Measurements from ENCODE around the gene KNCN.

KNCN gene

GRCh38 chr1:46536527-46536926 is 14.9 kb downstream of the KNCN start:
- FAIRE-seq: no peak
- TF ChIP-seq SPI1 (IDR thresholded peaks at IDR 0.05; ENCODE audit: low read depth, low read length) (no peak), POU2F2 (IDR thresholded peaks at IDR 0.05; ENCODE audit: low read depth, low read length) (no peak), POLR2A (IDR thresholded peaks at IDR 0.05; ENCODE audit: low read depth, low read length) (no peak)
- no peak for DNase-seq (ENCODE audit: insufficient read length, low spot score)

DNA sequence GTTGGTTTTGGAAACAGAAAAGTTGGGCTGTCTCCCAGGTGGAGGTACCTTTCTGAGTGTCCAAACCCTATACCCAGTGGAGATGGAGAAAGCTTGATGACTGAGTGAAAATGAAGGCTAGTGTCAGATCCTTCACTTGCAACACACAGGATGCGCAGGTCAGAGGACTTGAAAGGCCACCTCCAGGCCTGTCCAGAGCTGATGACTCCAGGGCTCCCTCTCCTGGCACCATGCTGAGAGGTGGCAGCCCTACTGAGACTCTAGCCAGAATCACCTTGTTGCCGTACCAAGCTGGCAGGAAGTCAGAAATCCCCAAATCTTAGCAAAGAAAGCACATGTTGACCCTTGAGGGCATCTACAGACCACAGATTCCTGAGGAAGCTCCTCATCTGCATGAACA is 16.4 kb downstream of the KNCN start:
- FAIRE-seq (peak; percentile 43), DNase-seq (ENCODE audit: insufficient read length, low spot score) (no peak)
- TF ChIP-seq TAF1 (IDR thresholded peaks at IDR 0.05; ENCODE audit: low read depth, low read length) (no peak), POU2F2 (IDR thresholded peaks at IDR 0.05; ENCODE audit: low read depth, low read length) (no peak), POLR2AphosphoS5 (IDR thresholded peaks at IDR 0.05; ENCODE audit: low read depth, low read length) (no peak), PAX5 (IDR thresholded peaks at IDR 0.05; ENCODE audit: insufficient read depth, low read length, severe bottlenecking) (no peak), POLR2A (IDR thresholded peaks at IDR 0.05; ENCODE audit: low read depth, low read length) (no peak), SPI1 (IDR thresholded peaks at IDR 0.05; ENCODE audit: low read depth, low read length) (no peak)

GRCh38 chr1:46533179-46533864 is 18.1 kb downstream of the KNCN start:
- TF ChIP-seq PAX5 (IDR thresholded peaks at IDR 0.05; ENCODE audit: insufficient read depth, low read length, severe bottlenecking): no peak
- TF ChIP-seq POLR2AphosphoS5 (IDR thresholded peaks at IDR 0.05; ENCODE audit: low read depth, low read length): no peak
- no peak for TF ChIP-seq SPI1 (IDR thresholded peaks at IDR 0.05; ENCODE audit: low read depth, low read length)
- no peak for TF ChIP-seq POU2F2 (IDR thresholded peaks at IDR 0.05; ENCODE audit: low read depth, low read length)
- TF ChIP-seq POLR2A (IDR thresholded peaks at IDR 0.05; ENCODE audit: low read depth, low read length): no peak
- no peak for TF ChIP-seq TAF1 (IDR thresholded peaks at IDR 0.05; ENCODE audit: low read depth, low read length)
- peak; percentile 79 for FAIRE-seq
- DNase-seq (ENCODE audit: insufficient read length, low spot score): peak; percentile 48

DNA sequence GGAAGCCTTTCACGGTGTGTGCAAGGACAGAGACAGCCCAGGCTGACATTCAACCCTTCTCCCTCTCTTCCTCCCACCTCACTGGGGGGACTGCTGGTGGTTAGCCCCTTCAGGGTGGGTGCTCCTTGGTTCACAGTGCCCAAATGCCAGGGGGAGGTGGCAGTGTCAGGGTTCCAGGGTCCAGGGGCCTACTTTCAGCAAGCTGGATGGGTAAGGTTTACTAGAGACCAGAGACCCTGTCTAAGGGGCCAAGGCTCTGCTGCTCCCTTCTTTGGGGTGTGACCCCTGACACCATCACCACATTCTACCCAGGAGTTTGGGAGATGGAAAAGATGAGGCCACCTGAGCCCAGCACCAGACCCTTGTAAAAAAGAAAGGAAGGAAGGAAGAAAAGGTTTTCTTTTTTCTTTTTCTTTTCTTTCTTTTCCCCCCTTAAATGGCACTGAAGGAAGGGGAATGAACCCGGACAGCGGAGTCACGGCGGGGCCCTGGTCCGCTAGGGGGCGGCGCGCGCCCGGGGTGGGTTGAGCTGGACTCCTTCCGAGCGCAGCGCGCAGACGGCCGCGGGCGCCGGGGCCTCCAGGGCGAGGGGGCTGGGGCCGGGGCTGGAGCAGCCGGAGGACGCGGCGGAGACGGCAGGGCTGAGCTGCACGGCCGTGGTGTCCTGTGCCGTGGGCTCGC is 18.8 kb downstream of the KNCN start:
- peak; percentile 40 for FAIRE-seq
- TF ChIP-seq POLR2A (IDR thresholded peaks at IDR 0.05; ENCODE audit: low read depth, low read length): no peak
- TF ChIP-seq POLR2AphosphoS5 (IDR thresholded peaks at IDR 0.05; ENCODE audit: low read depth, low read length): no peak
- TF ChIP-seq POU2F2 (IDR thresholded peaks at IDR 0.05; ENCODE audit: low read depth, low read length): no peak
- no peak for TF ChIP-seq TAF1 (IDR thresholded peaks at IDR 0.05; ENCODE audit: low read depth, low read length)
- no peak for TF ChIP-seq PAX5 (IDR thresholded peaks at IDR 0.05; ENCODE audit: insufficient read depth, low read length, severe bottlenecking)
- TF ChIP-seq SPI1 (IDR thresholded peaks at IDR 0.05; ENCODE audit: low read depth, low read length): no peak

DNA sequence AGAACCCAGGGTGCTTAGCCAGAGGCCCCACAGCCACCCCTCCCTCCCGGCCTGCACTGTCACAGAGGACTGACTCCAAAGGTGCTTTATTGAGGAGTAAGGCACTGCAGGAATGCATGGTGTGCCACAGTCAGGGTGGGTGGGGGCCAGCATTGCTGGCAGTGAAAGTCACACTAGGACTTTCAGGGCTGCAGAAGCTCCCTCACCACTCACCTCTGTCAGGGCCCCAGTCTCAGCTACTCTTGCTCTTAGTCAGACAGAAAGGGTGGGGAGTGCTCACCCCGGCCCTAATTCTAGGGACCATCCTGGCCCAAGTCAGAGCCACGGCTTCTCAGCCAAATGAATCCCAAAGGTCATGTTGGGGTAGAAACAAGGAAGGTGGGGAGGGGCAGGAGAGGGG is 19.4 kb downstream of the KNCN start:
- FAIRE-seq (no peak), DNase-seq (ENCODE audit: insufficient read length, low spot score) (no peak)
- no peak for TF ChIP-seq POLR2A (IDR thresholded peaks at IDR 0.05; ENCODE audit: low read depth, low read length)
- TF ChIP-seq POLR2AphosphoS5 (IDR thresholded peaks at IDR 0.05; ENCODE audit: low read depth, low read length): no peak
- TF ChIP-seq SPI1 (IDR thresholded peaks at IDR 0.05; ENCODE audit: low read depth, low read length): no peak
- no peak for TF ChIP-seq POU2F2 (IDR thresholded peaks at IDR 0.05; ENCODE audit: low read depth, low read length)
- TF ChIP-seq TAF1 (IDR thresholded peaks at IDR 0.05; ENCODE audit: low read depth, low read length): no peak
- TF ChIP-seq PAX5 (IDR thresholded peaks at IDR 0.05; ENCODE audit: insufficient read depth, low read length, severe bottlenecking): no peak

More for the DNA sequence above, 18.8 kb downstream of the KNCN start:
- peak; percentile 75 for DNase-seq (ENCODE audit: insufficient read length, low spot score)

DNA sequence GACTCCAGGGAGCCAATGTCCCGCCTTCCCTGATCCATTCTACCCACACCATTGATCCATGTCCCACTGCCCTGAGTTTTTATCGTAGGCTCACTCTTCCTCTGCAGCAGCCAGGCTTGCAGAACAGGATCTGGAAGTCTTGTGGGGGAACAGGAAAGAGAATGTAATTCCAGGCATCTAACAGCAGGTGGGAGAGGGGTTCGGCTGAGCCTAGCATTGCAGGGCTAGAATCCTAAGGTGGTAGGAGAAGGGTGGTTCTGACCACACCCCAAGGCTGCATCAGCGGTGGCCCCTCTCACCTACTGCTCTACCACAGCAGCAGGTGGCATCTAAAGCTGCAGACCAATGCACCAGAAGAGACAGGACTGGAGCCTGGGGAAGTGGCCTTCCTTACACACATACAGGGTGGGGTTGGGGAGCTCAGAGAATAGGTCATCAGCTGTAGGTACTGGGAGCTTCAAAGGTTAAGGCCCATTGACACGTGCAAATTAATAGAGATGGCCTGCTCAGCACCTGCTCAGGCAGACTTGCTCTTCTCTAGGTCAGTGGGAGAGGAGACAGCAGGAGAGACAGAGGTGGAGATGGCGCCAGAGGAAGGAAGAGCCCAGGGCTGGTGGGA is 20.5 kb downstream of the KNCN start:
- FAIRE-seq (no peak), DNase-seq (ENCODE audit: insufficient read length, low spot score) (no peak)
- TF ChIP-seq POU2F2 (IDR thresholded peaks at IDR 0.05; ENCODE audit: low read depth, low read length) (no peak), TAF1 (IDR thresholded peaks at IDR 0.05; ENCODE audit: low read depth, low read length) (no peak), POLR2A (IDR thresholded peaks at IDR 0.05; ENCODE audit: low read depth, low read length) (no peak), POLR2AphosphoS5 (IDR thresholded peaks at IDR 0.05; ENCODE audit: low read depth, low read length) (no peak), SPI1 (IDR thresholded peaks at IDR 0.05; ENCODE audit: low read depth, low read length) (no peak), PAX5 (IDR thresholded peaks at IDR 0.05; ENCODE audit: insufficient read depth, low read length, severe bottlenecking) (no peak)

- FAIRE-seq (no peak), DNase-seq (ENCODE audit: insufficient read length, low spot score) (no peak)
- TF ChIP-seq POU2F2 (IDR thresholded peaks at IDR 0.05; ENCODE audit: low read depth, low read length): no peak
- no peak for TF ChIP-seq POLR2A (IDR thresholded peaks at IDR 0.05; ENCODE audit: low read depth, low read length)
- no peak for TF ChIP-seq SPI1 (IDR thresholded peaks at IDR 0.05; ENCODE audit: low read depth, low read length)
- TF ChIP-seq PAX5 (IDR thresholded peaks at IDR 0.05; ENCODE audit: insufficient read depth, low read length, severe bottlenecking): no peak
- TF ChIP-seq TAF1 (IDR thresholded peaks at IDR 0.05; ENCODE audit: low read depth, low read length): no peak
- TF ChIP-seq POLR2AphosphoS5 (IDR thresholded peaks at IDR 0.05; ENCODE audit: low read depth, low read length): no peak
These were observed 21.1 kb downstream of the KNCN start for GRCh38 chr1:46530311-46530710.

DNA sequence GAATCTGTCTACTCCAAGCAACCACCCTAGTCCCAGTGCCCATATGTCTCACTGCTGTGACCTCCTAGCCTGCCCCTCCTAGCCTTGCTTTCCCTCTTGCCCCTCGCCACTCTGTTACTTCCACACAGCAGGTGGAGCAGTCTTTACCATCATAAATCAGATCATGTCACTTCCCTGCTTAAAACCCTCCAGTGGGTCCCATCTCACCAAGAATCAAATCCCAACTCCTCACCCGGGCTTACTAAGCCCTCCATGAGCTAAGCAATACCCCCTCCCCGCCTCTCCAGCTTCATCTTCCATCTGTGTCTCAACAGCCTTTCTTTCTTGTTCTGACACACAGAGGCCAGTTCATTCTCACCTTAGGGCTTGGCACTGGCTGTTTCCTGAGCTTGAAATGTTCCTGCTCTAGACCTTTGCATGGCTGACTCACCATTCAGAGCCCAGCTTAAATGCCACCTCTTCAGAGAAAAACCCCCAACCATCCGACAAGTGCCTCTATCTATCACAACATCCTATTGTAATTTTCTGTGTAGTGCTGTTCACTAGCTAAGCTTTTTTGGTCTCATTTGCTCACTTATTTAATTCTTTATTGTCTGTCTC is 22.3 kb downstream of the KNCN start:
- TF ChIP-seq TAF1 (IDR thresholded peaks at IDR 0.05; ENCODE audit: low read depth, low read length) (no peak), SPI1 (IDR thresholded peaks at IDR 0.05; ENCODE audit: low read depth, low read length) (no peak), POU2F2 (IDR thresholded peaks at IDR 0.05; ENCODE audit: low read depth, low read length) (no peak), POLR2A (IDR thresholded peaks at IDR 0.05; ENCODE audit: low read depth, low read length) (no peak), PAX5 (IDR thresholded peaks at IDR 0.05; ENCODE audit: insufficient read depth, low read length, severe bottlenecking) (no peak), POLR2AphosphoS5 (IDR thresholded peaks at IDR 0.05; ENCODE audit: low read depth, low read length) (no peak)
- DNase-seq (ENCODE audit: insufficient read length, low spot score) (no peak), FAIRE-seq (no peak)
